ENCODE measurements around the gene VSTM1.

DNA sequence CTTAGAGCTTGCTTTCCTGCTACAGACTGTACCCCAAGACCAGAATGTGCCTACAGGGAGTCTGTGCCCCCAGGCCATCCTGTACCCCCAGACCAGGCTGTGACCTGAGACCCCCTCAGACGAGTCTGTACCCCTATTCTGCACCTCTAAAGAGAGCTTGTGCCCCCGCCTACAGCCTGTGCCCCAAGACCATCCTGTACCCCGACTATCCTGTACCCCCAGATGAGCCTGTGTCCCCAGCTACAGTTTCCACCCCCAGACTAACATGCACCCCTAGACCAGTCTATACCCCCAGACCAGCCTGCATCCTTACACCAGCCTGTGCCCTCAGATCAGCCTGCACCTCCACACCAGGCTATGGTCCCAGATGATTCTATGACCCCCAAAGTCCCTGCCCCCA lies 70.2 kb downstream of the VSTM1 start:
- TF ChIP-seq POLR2A (IDR thresholded peaks at IDR 0.05) (no peak), CTCF (IDR thresholded peaks at IDR 0.05) (no peak), EP300 (IDR thresholded peaks at IDR 0.05) (no peak)
